ENCODE data around the gene THPO. TPM values are rescaled to one million over a fixed set of nuclear protein-coding genes. Genes with fewer than 3 reads are reported as not detected.

THPO gene
- total RNA-seq, 1 experiment from 2014 or later: not detected

- DNase-seq (ENCODE audit: extremely low read depth, low read depth): no peak
Measured at GRCh38 chr3:184336547-184337398, 41.2 kb downstream of the THPO start.

GRCh38 chr3:184335661-184336546 lies 42.1 kb downstream of the THPO start:
- peak; percentile 50 for DNase-seq (ENCODE audit: extremely low read depth, low read depth)

GRCh38 chr3:184335291-184335660 lies 42.7 kb downstream of the THPO start:
- no peak for DNase-seq (ENCODE audit: extremely low read depth, low read depth)

- no peak for DNase-seq (ENCODE audit: extremely low read depth, low read depth)
Measured at GRCh38 chr3:184334470-184335158, 43.4 kb downstream of the THPO start.

GRCh38 chr3:184333700-184334099 lies 44.3 kb downstream of the THPO start:
- DNase-seq (ENCODE audit: extremely low read depth, low read depth): no peak

- no peak for DNase-seq (ENCODE audit: extremely low read depth, low read depth)
Measured at GRCh38 chr3:184333190-184333589, 44.8 kb downstream of the THPO start.

GRCh38 chr3:184332370-184333090 lies 45.5 kb downstream of the THPO start:
- no peak for DNase-seq (ENCODE audit: extremely low read depth, low read depth)

- no peak for DNase-seq (ENCODE audit: extremely low read depth, low read depth)
Measured at GRCh38 chr3:184328516-184328915, 49.5 kb downstream of the THPO start.

- no peak for DNase-seq (ENCODE audit: extremely low read depth, low read depth)
Measured at GRCh38 chr3:184327171-184327570, 50.8 kb downstream of the THPO start.

- no peak for DNase-seq (ENCODE audit: extremely low read depth, low read depth)
Measured at GRCh38 chr3:184325715-184326369, 52.2 kb downstream of the THPO start.

GRCh38 chr3:184325269-184325668 lies 52.7 kb downstream of the THPO start:
- DNase-seq (ENCODE audit: extremely low read depth, low read depth): no peak

- no peak for DNase-seq (ENCODE audit: extremely low read depth, low read depth)
Measured at GRCh38 chr3:184323696-184324095, 54.3 kb downstream of the THPO start.

GRCh38 chr3:184322731-184323487 lies 55.1 kb downstream of the THPO start:
- no peak for DNase-seq (ENCODE audit: extremely low read depth, low read depth)

Small RNA genes within 50 kb of the gene (small RNA-seq; reads per million reads assigned to genes)
- gene SNORD66: 46.2 to 420 reads per million in 2 experiments

Other genes with a start within 250 kb of the THPO start
- gene EIF2B5, start 242.8 kb downstream of the THPO start, total RNA-seq (2014; rRNA removed; shearing (Covaris generic)): 32.0 and 33.3 TPM in 2 replicates
- 16.1 and 19.4 TPM in 2 replicates for gene DVL3, start 222.8 kb downstream of the THPO start, total RNA-seq (2014; rRNA removed; shearing (Covaris generic))
- 110 and 117 TPM in 2 replicates for gene AP2M1, start 203.4 kb downstream of the THPO start, total RNA-seq (2014; rRNA removed; shearing (Covaris generic))
- gene ABCF3, start 192.0 kb downstream of the THPO start, total RNA-seq (2014; rRNA removed; shearing (Covaris generic)): 21.1 and 25.4 TPM in 2 replicates
- 0.35 TPM in 1 of 2 replicates, not detected in the other for gene VWA5B2, start 148.6 kb downstream of the THPO start, total RNA-seq (2014; rRNA removed; shearing (Covaris generic))
- gene ALG3, start 129.2 kb downstream of the THPO start, total RNA-seq (2014; rRNA removed; shearing (Covaris generic)): 50.7 and 52.9 TPM in 2 replicates
- gene EEF1AKMT4, start 128.5 kb downstream of the THPO start, total RNA-seq (2014; rRNA removed; shearing (Covaris generic)): 15.1 and 15.8 TPM in 2 replicates
- gene CAMK2N2, start 116.7 kb downstream of the THPO start, total RNA-seq (2014; rRNA removed; shearing (Covaris generic)): 0.23 TPM in 1 of 2 replicates, not detected in the other
- gene ECE2, start 102.2 kb downstream of the THPO start, total RNA-seq (2014; rRNA removed; shearing (Covaris generic)): not detected in 2 replicates
- 140 and 164 TPM in 2 replicates for gene PSMD2, start 79.0 kb downstream of the THPO start, total RNA-seq (2014; rRNA removed; shearing (Covaris generic))
- gene EIF4G1, start 63.6 kb downstream of the THPO start, total RNA-seq (2014; rRNA removed; shearing (Covaris generic)): 160 and 178 TPM in 2 replicates
- 10.7 and 12.6 TPM in 2 replicates for gene FAM131A, start 40.6 kb downstream of the THPO start, total RNA-seq (2014; rRNA removed; shearing (Covaris generic))
- gene CLCN2, start 16.6 kb downstream of the THPO start, total RNA-seq (2014; rRNA removed; shearing (Covaris generic)): 4.9 and 6.2 TPM in 2 replicates
- 98.8 and 101 TPM in 2 replicates for gene POLR2H, start 16.5 kb downstream of the THPO start, total RNA-seq (2014; rRNA removed; shearing (Covaris generic))
- 0.07 TPM in 1 of 2 replicates, not detected in the other for gene CHRD, start 1.8 kb upstream of the THPO start, total RNA-seq (2014; rRNA removed; shearing (Covaris generic))
- not detected in 2 replicates for gene EPHB3, start 183.6 kb upstream of the THPO start, total RNA-seq (2014; rRNA removed; shearing (Covaris generic))

Data from NCI-H460 (cell line).